ENCODE results near the gene AGRN.
"Not testable (repeated sequence)": the region's sequence is repeated elsewhere in the genome, so short reads cannot be mapped to it uniquely, and the experiment has no call there.

AGRN gene

DNA sequence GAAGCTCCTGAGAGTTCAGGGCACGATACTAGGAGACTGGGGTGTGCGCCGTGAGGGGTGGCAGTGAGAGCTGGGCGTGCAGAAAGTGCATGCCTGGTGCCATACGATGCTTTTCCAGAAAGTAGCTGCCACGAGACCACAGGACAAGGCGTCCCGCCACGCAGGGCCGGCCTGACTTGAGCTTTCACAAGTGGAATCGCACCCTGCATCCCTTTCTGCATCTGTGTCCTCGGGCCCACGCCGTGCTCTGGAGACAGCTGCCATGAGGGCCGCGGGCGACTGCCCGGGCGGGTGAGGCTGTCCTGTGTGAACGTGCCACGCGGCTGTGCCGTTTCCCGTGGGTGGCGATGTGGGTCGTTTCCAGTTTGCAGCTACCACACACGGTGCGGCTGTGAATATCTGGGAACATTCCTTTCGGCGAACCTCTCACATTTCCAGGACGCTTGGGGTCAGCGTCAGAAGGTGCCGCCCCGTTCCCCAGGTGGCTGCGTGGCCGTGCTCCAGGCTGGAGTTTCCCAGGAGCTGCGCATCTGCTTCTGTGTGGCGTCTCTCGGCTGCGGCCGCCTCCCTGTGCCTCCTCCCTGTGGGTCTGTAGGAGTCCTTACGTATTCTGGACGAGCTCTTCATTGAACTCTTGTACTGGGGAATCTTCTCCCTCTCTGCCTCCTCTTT is 37.0 kb upstream of the AGRN start:
- DNase-seq: no peak

DNA sequence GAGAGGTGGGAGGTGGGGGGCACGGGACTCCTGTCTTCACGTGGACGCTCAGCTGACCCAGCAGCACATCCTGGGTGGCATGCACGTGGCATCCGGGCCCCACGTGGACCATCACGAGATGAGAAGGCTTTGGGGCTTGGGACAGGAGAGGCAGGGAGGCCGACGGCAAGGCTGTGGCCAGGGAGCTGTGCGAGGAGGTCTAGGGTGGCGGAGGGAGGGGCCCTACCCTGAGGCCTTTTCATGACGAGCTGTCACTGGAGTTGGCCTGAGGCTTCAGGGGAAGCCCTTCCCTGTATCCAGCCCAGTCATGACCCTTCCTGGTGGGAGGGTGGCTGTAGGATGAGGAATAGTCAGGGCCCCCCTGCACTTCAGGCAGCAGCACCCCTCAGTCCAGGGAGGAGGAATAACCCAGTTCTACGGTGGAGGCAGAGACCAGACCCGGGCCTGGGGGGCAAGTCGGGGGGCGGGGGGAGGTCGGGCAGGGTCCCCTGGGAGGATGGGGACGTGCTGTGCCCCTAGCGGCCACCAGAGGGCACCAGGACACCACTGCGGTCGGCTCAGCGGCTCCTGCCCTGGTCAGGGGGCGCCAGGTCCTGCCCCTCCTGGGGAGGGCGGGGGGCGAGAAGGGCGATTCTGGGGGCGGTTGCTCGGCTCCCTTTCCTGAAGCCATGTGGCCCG is 36.0 kb upstream of the AGRN start:
- peak; percentile 60 for DNase-seq

DNA sequence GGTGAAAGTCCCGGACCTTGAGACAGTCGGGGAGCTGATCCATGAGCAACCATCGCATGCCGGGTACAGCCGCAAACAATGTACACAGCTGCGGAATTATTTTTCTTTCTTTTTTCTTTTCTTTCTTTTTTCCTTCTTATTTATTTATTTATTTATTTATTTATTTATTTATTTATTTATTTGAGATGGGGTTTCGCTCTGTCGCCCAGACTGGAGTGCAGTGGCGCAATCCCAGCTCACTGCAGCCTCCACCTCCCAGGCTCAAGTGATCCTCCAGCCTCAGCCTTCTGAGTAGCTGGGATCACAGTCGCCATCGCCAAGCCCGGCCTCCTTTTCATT is 35.5 kb upstream of the AGRN start:
- DNase-seq: no peak

DNA sequence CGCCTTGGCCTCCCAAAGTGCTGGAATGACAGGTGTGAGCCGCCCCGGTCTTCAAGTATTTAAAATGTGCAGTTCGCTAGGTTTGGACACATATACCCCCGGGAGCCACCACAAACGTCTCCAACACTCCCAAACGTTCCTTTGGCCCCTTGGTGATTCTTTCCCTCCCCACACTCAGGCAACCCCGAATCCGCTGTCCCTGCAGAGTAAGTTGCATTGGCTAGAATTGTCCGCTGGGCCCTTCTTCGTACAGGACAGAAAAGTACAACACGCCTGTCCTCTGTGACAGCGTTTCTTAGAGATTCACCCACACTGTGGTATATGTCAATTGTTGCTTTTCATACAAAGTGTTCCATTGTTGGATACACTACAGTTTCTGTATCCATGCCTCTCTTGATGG is 34.8 kb upstream of the AGRN start:
- no peak for DNase-seq

DNA sequence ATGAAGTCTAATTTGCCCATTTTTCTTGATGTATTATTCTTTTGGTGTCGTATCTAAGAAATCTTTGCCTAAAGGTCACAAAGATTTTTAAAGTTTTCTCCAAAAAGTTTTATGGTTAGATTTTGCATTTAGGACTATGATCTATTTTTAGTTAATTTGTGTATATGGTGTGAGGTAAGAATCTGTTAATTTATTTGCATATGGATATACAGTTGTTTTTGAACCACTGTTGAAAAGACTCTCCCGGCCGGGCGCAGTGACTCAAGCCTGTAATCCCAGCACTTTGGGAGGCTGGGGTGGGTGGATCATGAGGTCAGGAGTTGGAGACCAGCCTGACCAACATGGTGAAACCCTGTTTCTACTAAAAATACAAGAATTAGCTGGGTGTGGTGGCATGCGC is 31.9 kb upstream of the AGRN start:
- DNase-seq: not testable (repeated sequence)

DNA sequence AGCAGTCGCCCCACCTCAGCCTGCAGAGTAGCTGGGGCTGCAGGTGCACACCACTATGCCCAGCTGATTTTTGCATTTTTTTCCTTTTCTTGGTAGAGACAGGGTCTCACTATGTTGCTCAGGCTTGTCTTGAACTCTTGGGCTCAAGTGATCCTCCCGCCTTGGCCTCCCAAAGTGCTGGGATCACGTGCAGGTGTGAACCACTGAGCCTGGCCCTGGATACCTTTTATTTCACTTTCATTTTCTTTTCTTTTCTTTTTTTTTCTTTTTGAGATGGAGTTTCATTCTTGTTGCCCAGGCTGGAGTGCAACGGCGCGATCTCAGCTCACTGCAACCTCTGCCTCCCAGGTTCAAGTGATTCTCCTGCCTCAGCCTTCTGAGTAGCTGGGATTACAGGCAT is 28.6 kb upstream of the AGRN start:
- DNase-seq: not testable (repeated sequence)

DNA sequence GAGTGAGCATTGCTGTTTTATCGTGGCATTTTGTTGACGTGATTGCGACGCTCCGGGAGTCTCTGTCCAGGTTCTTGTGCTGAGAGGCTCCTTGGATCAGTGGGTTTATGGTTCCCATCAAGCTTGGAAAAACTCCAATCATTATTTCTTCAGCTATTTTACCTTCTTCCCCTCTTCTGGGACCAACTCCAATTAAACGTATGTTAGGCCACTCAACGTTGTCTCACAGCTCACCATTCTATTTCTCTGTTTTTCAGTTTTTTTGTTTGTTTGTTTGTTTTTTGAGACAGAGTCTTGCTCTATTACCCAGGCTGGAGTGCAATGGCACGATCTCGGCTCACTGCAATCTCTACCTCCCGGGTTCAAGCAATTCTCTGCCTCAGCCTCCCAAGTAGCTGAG is 28.0 kb upstream of the AGRN start:
- DNase-seq: no peak

DNA sequence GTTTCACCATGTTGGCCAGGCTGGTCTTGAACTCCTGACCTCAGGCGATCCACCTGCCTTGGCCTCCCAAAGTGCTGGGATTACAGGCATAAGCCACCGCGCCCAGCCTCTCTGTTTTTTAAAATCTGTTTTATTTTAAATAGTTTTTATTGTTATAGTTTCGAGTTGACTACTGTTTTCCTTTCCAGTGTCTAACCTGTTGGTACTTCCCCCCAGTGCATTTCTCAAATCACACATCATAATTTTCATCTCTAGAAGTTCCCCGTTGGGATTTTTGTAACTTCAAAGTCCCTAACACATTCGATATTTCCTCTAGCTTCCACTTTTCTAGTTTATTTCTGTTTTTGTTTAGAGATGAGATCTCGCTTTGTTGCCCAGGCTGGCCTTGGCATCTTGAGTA is 27.6 kb upstream of the AGRN start:
- no peak for DNase-seq

DNA sequence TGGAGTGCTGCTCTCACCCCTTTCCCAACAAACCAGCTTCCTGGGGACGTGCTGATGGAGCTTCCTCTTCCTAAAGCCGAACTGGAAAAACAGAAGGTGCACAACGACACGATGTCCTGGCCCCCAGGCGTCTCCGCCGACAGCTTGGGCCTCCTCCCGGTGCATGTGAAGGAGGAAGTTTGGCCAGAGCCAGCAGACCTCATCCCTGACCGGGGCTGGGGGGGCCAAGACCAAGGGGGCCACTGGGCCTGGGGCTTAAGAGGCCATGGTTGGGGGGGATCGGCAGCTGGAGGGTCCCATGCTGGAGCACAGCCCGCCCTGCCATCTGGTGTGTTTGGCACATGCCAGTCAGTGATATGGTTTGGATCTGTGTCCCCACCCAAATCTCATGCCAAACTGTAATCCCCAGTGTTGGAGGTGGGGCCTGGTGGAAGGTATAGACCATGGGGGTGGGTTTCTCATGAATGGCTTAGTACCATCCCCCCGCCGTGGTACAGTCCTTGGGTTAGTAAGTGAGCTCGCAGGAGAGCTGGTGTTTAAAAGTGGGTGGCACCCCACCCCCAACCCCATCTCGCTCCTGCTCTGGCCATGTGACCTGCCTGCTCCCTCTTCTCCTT is 26.4 kb upstream of the AGRN start:
- DNase-seq: no peak

DNA sequence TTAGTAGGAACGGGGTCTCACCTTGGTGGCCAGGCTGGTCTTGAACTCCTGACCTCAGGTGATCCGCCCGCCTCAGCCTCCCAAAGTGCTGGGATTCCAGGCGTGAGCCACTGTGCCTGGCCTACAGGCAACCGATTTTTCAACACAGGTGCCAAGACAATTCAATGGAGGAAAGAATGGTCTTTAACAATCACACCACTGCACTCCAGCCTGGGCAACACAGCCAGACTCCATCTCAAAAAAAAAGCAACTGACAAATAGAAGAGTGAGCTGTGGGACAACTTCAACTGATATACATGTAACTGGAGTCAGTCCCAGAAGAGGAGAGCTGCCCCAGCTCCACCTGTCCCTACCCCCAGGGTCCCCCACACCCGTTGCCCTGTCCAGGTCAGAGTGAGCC is 25.4 kb upstream of the AGRN start:
- not testable (repeated sequence) for DNase-seq

DNA sequence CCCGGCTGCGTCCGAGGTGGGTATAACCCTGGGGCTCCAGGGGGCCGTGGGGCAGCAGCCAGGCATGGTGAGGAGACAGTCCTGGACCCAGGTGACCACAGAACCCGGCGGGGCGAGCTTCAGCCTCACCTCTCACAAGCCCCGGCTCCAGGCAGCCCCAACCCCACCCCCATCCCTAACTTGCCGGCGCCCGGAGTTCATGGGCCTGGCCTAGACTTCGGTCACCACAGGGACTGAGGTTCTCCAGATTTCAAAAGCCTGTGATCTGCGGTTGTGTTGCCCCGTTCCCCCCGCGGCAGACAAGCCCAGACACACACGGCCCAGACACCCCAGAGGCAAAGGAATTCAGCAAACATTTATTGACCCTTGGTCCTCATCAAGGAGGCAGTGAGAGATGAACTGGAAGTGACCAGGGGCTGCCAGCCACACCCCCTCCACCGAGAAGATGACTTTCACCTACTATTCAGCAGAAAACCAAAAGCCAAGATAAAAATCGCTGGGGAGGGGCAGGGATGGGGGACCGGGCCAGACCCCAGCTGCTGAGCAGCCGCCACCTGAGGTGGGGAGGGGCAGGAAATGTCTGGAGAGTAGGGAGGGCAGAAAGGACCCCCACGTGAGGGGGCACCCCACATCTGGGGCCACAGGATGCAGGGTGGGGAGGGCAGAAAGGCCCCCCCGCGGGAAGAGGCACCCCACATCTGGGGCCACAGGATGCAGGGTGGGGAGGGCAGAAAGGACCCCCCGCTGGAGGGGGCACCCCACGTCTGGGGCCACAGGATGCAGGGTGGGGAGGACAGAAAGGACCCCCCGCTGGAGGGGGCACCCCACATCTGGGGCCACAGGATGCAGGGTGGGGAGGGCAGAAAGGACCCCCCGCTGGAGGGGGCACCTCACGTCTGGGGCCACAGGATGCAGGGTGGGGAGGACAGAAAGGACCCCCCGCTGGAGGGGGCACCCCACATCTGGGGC is 24.0 kb upstream of the AGRN start:
- no peak for DNase-seq

DNA sequence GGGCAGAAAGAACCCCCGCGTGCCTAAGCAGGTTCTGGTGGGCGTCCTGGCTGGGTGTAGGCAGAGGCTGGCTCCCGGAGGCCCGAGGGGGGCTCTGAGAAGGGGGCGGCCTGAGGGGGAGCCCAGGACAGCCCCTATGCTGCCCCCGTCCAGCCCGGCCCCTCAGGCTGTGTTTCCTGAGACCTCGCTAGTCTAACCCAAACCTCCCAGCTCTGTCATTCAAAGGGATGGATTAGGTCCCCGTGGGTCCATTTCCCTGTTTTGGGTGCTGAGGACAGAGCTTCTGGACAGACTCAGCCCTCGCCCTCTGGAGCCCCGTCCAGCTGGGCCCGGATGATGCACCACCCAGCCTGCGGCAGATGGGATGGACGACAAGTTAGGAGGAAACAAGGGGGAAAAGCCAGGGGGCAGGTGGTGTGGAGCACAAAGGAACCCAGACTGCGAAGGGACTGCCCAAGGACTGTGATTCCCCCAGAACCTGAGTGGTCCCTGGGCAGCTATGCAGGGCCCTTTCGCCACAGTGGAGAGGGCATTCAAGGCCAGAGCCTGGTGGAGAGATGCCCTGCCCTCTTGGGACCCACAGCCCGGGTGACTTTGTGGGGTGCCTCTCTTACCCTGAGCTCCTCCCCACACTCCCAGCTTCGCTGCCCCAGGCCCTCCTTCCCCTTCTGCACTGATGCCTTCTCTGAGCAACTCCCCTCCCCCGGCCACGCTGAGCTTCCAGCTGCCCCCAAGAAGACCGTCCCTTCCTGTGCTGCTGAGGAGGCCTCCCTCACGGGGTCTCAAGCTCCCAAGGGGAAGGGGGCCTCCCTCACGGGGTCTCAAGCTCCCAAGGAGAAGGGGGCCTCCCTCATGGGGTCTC is 22.8 kb upstream of the AGRN start:
- DNase-seq: no peak

DNA sequence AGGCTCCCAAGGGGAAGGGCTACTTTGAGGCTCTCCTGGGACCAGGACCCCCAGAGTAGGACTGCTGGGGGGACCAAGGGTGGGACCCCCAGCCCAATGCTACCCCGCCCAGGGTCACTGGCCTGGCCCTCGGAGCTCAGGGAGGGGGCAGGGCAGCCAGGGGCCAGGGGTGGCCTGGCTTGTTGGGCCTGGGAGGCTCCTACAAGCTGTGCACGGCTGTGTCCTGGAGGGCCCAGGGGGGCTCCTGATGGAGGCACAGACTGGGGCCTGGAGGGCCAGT is 22.3 kb upstream of the AGRN start:
- no peak for DNase-seq

DNA sequence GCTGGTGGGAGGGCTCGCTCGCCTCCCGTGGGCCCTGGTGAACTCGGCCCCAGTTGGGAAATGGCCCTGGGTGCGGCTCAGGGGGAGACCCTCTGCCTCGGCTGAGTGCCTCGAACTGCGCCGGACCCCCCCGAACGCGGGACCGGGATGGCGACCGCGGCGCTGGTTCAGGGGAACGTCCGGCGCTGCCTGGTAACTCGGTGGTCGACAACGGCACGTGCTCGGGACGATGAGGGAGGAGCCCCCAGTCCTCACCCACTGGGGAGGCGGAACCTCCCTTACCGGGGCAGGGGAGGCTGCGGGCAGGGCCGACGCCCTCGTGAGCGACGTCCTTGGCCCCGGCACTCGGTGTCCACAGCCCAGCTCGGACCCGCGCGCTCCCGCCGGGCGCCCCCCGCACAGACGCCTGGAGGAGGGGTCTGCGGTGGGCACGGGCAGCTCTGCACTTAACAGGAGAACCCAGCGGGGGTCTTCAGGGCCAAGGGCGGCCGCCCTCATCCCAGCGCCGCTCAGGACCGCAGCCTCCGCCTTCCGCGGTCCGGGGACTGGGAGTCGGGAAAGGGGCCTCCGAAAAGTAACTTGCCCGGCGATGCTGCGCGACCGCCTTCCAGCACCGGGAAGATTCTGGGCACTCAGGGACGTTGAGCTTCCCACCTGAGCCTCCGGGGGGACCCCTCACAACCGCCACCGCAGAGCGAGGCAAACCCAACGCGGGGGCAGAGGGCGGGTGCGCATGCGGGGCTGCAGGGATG is 21.8 kb upstream of the AGRN start:
- no peak for DNase-seq

DNA sequence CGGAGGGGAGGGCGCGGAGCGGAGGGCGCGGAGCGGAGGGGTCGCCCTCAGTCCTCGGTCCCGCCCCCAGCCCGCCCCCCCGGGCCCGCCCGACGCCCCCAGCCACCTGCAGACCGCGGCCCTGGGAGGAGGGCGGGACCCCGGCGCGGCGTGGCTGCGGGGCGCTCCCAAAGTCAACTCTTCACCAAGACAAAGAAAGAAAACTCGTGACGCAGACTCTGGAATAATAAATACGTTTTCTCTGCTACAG is 21.2 kb upstream of the AGRN start:
- DNase-seq: no peak

DNA sequence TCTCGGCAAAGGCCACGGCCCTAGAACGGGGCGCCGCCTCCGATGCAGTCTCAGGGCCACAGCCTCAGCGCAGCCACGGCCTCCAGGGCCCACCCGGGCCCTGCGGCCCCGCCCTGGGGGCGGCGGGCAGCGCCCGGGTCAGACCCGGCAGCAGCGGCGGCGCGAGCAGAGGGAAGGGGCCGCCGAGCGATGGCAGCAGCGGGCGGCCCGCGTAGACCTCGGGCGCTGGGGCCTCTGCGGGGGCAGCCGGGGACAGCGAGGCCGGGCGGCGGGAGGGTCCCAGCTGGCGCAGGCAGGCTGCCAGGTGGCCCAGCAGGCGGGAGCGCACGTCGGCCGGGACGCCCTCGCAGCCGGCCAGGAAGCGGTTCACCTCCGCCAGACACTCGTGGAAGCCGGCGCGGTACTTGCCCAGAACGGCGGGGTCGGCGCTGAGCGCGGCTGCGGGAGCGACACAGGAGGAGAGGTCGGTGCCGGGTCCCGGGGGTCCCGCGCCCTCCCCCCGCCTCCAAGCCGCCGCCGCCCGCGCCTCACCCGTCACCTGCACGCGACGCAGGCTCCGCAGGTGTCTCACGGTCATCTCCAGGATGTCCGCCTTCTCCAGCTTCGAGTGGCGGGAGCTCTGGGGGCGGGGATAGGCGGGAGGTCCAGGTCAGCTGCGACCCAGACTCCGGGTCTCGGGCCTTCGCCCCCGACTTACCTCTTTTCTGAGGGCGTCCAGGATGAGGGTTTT is 20.8 kb upstream of the AGRN start:
- DNase-seq: no peak

DNA sequence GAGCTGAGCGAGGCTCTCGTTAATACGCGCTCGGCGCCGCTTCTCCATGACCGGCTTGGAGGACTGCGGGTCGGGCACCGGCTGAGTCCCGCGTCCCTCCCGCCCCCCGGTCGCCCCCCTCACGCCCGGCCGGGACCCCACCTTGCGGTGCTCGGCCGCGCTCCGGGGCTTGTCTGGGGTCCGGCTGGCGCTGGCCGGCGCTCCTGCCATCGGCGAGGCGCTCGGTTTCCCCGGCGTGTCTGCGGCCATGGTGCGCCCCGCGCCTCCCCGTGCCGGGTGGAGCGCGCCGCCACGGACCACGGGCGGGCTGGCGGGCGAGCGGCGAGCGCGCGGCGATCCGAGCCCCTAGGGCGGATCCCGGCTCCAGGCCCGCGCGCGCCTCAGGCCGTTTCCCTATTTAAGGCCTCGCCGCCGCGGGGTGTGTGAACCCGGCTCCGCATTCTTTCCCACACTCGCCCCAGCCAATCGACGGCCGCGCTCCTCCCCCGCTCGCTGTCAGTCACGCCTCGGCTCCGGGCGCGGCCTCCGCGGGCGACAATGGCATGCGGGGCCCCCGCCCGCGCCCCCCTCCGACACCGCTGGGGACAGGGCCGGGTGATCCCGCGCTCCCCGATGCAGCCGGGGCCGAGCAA is 20.1 kb upstream of the AGRN start, which contains the start of gene HES4:
TSS of gene HES4 (minus strand) at position 373 of the 632 bp plus-strand sequence. CDS start at position 249, 124 bp downstream.
- DNase-seq: peak; percentile 69

DNA sequence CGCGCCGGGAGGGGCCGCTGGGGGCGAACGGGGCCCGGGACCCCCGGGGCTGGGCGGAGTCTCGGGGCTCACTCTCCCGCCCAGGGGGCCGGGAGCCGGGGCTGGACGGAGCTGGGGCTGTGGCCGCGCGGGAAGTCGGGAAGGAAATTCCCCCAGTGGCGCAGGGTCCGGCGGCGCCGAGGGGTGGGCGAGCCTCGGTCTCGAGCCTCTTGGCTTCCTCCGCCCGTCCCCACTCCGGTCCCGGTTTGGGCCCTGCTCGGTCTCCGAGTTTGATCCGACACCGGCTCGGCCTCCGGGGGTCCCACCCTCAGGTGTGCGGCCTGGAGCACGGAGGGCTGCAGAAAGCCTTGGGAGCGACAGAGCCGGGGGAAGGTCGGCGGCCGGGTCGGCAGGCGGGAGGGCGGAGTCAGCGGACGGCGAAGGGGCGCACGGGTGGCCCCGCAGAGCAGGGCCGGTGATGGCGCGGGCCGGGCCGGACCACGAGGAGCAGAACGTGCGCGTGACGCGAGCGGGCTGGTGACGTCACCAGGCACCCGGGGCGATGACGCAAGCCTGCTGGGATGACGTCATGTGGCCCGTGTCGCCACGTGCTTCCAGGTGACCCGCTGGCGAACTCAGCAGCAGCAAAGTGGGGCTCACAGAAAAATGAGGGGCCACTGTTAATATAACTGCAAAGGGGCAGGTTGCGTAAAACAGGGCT is 19.4 kb upstream of the AGRN start:
- DNase-seq: peak; percentile 78

DNA sequence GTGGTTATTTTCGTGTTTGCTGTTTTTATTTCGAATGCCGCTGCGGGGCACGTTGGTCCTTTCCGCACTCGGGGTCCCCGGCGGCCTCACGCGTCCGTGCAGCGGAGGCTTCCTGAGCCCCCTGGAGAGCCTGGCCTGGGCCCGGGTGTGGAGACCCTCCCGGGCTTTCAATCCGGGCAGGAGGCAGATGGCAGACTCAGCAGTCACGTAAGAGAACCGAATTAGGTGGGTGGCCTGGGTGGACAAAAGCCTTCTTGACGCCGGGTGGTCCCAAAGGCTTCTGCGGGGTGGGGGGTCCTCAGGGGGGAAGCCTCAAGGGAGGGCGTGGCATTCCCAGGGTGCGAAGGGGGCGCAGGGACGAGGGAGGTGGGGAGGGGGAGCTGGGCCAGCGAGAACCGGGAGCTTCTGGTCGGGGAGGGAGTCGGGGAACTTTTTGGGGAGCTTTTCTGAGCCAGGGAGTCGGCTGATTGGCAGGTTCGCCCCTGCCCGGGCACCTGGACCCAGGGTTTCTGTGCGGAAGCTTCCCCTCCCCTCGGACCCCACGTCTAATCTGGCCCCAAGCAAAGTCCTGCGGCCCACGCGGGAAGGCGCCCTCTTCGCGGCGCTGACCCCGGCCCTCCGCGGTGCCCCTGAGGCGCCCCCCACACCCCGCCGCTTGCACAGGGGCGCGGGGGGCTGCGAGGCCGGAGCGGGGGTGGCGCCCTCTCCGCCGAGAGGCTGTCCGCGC is 18.7 kb upstream of the AGRN start:
- DNase-seq: no peak
